ENCODE data around the gene FBXO47.

DNA sequence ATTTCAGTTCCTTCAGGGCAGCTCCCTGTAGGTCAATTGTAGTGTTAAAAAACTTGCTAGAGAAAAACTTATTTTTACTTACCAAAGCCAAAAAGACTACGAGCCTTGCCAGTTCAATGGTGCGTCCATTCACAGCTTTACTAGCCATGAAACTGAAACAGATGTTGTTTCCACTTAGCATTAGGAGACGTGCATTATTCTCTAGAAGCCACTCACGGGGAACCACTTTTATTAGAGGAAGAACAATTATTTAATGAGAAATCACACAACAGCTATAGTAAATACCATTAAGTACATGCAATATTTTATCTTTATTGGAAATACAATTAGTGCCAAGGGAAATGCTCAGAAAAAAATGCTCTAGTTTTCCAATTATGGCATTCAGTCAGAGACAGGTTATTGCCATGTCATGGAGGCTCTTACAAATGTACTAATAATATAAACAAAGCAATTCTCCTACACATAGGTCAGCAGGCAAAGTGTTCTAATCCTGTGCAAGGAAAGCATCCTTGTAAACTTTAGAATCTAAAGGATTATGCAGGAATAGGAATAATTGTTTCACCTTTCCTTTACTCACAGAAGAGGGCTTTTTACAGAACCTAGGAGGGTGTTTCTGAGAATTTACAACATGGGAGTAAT is 24.4 kb downstream of the FBXO47 start:
- TF ChIP-seq POLR2A (IDR thresholded peaks at IDR 0.05; ENCODE audit: low read depth, low read length) (no peak), POLR2AphosphoS5 (IDR thresholded peaks at IDR 0.05; ENCODE audit: low read depth, low read length) (no peak), TAF1 (IDR thresholded peaks at IDR 0.05; ENCODE audit: low read depth, low read length) (no peak), SPI1 (IDR thresholded peaks at IDR 0.05; ENCODE audit: low read depth, low read length) (no peak), PAX5 (IDR thresholded peaks at IDR 0.05; ENCODE audit: insufficient read depth, low read length, severe bottlenecking) (no peak), POU2F2 (IDR thresholded peaks at IDR 0.05; ENCODE audit: low read depth, low read length) (no peak)

All from GM12891 (cell line).